Psoas muscle (tissue), 8 donors: ENCODE measurements around the gene MADD. TPM values are rescaled to one million over a fixed set of nuclear protein-coding genes. Genes with fewer than 3 reads are reported as not detected.
A peak's percentile ranks its signal among the peaks of the same experiment; 100 is the strongest.

Experiments used
- ATAC-seq, 4 donors: fragments of 200-7000 bp; cut with Tn5 transposase; one replicate each; pipeline ENCODE4 v1.9.1; 2020; ENCODE audit warnings: moderate library complexity in 3 of 4, mild to moderate bottlenecking in 2 of 4
- DNase-seq, 2 donors: peaks; one replicate each; pipeline ENCODE4 v3.0.0-alpha.2; 2020
- H3K27ac ChIP-seq: fragments of 200-600 bp; one replicate; pipeline ENCODE4 v1.8.0; 2022
- H3K27me3 ChIP-seq, 3 donors: fragments of 200-600 bp in 1 of 3; one replicate each; pipeline versions ENCODE4 v1.6.1 to v1.8.0; 2013 to 2022; ENCODE audit warnings: low read length in 2 of 3, mild to moderate bottlenecking in 2 of 3, moderate library complexity in 1 of 3; ENCODE audit not compliant: insufficient read depth in 3 of 3
- H3K36me3 ChIP-seq, 2 donors: fragments of 200-600 bp in 1 of 2; one replicate each; pipeline versions ENCODE4 v1.6.1 to v1.8.0; 2013 to 2022; ENCODE audit warnings: low read depth in 1 of 2, mild to moderate bottlenecking in 1 of 2, moderate library complexity in 1 of 2; ENCODE audit not compliant: insufficient read depth in 1 of 2
- H3K4me1 ChIP-seq: fragments of 200-600 bp; one replicate; pipeline ENCODE4 v1.8.0; 2022
- H3K4me3 ChIP-seq: fragments of 200-600 bp; one replicate; pipeline ENCODE4 v1.8.0; 2022; ENCODE audit warnings: mild to moderate bottlenecking
- H3K9me3 ChIP-seq: fragments of 200-600 bp; one replicate; pipeline ENCODE4 v1.8.0; 2022
- CTCF ChIP-seq: fragments of 200-600 bp; IDR thresholded peaks from one replicate; pipeline ENCODE4 v1.8.0; 2022; ENCODE audit warnings: antibody characterized with exemption
- WGBS, 3 donors: extraction: QIAGEN DNeasy Blood & Tissue Kit; methylation state at CpG; one replicate each; pipeline versions ENCODE4 v1.1.6 to v1.1.7; 2013; 5-methylcytosine and 5-hydroxymethylcytosine counted together
- intact Hi-C, 2 donors: fragments of 100-400 bp; cut with DNase I; formaldehyde crosslinking; loops; one replicate each; pipeline versions ENCODE4 v1.11.0 to v1.14.2; 2022
- polyA plus RNA-seq, 3 donors: library from polyadenylated mRNA; stranded (reverse); fragments of 200-250 nt; gene quantifications; one replicate each; pipeline ENCODE4 v1.2.3, GENCODE V29; 2013
- total RNA-seq, 4 donors: library from RNA; stranded (reverse); fragmentation: NEBNext Ultra II Directional in 2 of 4; extraction: Animal tissue kit (Norgen Biotek cat#: 25700) in 2 of 4; gene quantifications; one replicate each; pipeline versions ENCODE4 v1.2.1 to v1.2.4, GENCODE V29; 2021 to 2023
- donor health status: healthy with polysubstance abuse.
- donor health status: DM: no; HTN: no; CAD: no; lungs with moderate emphysema.
- donor health status: Bipolar disorder and iron deficiency.
- donor health status: healthy.
- donor health status: DM: yes; HTN: yes; CAD: no.
- donor health status: DM: no; HTN: no; CAD: no.
- donor health status: DM: no; HTN: no; CAD: no.
- donor health status: DM: yes; HTN: yes; CAD: no.

The MADD gene
- total and polyA plus RNA-seq, 7 donors: 11.5 to 33.6 (median 19.5) TPM

GRCh38 chr11:47229161-47229560, 40.8 kb upstream of the MADD start:
- Histone ChIP-seq H3K36me3 (peaks cover 0 to 43% of the 10 kb centered on the region in 2 donors), H3K9me3 (no peaks in the 10 kb centered on the region), H3K4me3 (no peak overlapping the region), H3K27me3 (no peaks in the 10 kb centered on the region), H3K27ac (no peak overlapping the region), H3K4me1 (no peaks in the 10 kb centered on the region)
- TF ChIP-seq CTCF: no peak
- DNase-seq (no peak), ATAC-seq (no peak)
- 94 to 97% (median 94%) methylated on average over 8 of the region's 8 CpGs for WGBS, 3 donors
- intact Hi-C loops: no loop called here

GRCh38 chr11:47233051-47233450, 36.9 kb upstream of the MADD start:
- Histone ChIP-seq H3K9me3 (no peaks in the 10 kb centered on the region), H3K27ac (no peak overlapping the region), H3K27me3 (no peaks in the 10 kb centered on the region), H3K4me1 (peaks cover 4% of the 10 kb centered on the region), H3K4me3 (no peak overlapping the region), H3K36me3 (peaks cover 0 to 39% of the 10 kb centered on the region in 2 donors)
- ATAC-seq (no peak), DNase-seq (no peak)
- intact Hi-C loops: no loop called here
- TF ChIP-seq CTCF: no peak
- WGBS, 3 donors: 96 to 100% (median 99%) methylated on average over 4 of the region's 4 CpGs

DNA sequence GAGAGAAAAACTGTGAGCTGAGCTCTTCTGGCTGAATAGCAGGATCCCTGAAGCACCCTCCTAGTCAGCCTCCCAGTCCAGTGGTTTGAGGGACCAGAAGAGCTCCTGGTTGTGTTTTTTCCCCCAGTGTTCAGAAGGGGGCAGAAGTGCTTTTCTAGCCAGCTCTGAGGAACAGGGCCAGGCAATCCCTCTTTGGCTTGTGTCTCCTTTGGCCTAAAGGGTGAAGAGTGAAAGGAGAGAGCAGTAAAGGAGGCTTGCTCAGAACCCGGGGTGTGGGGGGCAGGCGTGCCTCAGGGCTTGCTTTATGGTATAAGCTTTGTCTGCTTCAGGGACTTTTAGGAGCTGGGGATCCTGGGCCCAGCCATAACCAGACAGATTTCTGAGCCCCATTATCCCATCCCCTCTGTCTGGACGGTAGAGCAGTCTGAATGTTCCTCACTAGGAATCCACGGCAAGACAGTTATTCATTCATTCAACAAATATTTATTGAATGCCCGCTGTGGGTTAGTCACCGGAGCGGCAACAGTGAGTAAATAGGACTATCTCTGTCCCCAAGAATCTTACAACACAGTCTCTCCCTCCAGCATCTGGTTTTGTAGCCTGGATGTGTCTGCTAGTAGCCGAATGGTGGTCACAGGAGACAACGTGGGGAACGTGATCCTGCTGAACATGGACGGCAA, 35.8 kb upstream of the MADD start:
- H3K27ac ChIP-seq: no peak overlapping the region
- 49 to 58% (median 53%) methylated on average over 11 of the region's 11 CpGs for WGBS, 3 donors
- TF ChIP-seq CTCF: peak; percentile 16
- DNase-seq (peak in 1 of 2 donors; percentile 59), ATAC-seq (peak; percentile 21 to 72 (median 68))
- no peaks in the 10 kb centered on the region for H3K27me3 ChIP-seq
- no peak overlapping the region for H3K4me3 ChIP-seq
- intact Hi-C loops: no loop called here
- H3K36me3 ChIP-seq: peaks cover under 1 to 44% of the 10 kb centered on the region in 2 donors
- no peaks in the 10 kb centered on the region for H3K9me3 ChIP-seq
- peaks cover 4% of the 10 kb centered on the region for H3K4me1 ChIP-seq

- Histone ChIP-seq H3K36me3 (peaks cover 6 to 50% of the 10 kb centered on the region in 2 donors), H3K4me3 (no peak overlapping the region), H3K27ac (no peak overlapping the region), H3K4me1 (peaks cover 4% of the 10 kb centered on the region), H3K27me3 (no peaks in the 10 kb centered on the region), H3K9me3 (no peaks in the 10 kb centered on the region)
- WGBS, 3 donors: 58 to 67% (median 60%) methylated on average over 12 of the region's 12 CpGs
- intact Hi-C loops: no loop called here
- DNase-seq (peak in 1 of 2 donors; percentile 57), ATAC-seq (peak in 3 of 4 donors; percentile 12 to 39 (median 15))
- TF ChIP-seq CTCF: no peak
Observed at GRCh38 chr11:47234669-47235100, 35.2 kb upstream of the MADD start.

DNA sequence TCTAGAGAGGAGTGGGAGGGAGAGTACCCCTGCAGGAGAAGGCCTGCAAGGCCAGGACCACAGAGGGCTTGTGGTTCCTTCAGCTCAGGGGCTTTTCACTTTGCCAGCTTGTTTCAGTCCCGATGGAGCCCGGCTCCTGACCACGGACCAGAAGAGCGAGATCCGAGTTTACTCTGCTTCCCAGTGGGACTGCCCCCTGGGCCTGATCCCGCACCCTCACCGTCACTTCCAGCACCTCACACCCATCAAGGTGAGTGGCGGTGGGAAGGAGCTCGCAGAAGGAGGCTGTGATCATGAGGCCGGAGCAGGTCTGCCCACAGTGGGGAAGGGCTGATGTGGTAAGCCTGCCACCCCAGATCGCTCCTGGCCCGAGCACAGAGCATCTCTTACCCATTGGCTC, 34.8 kb upstream of the MADD start:
- Histone ChIP-seq H3K4me1 (peaks cover 4% of the 10 kb centered on the region), H3K9me3 (no peaks in the 10 kb centered on the region), H3K4me3 (no peak overlapping the region), H3K36me3 (peaks cover 10 to 53% of the 10 kb centered on the region in 2 donors), H3K27me3 (no peaks in the 10 kb centered on the region), H3K27ac (no peak overlapping the region)
- ATAC-seq (no peak), DNase-seq (no peak)
- no peak for TF ChIP-seq CTCF
- WGBS, 3 donors: 87 to 91% (median 88%) methylated on average over 11 to 12 of the region's 12 CpGs
- intact Hi-C loops: no loop called here
